Spleen (tissue), 11 donors: Measurements from ENCODE around the gene MICAL3. TPM values are rescaled to one million over a fixed set of nuclear protein-coding genes. Genes with fewer than 3 reads are reported as not detected.

ENCODE experiments used
- DNase-seq: peaks from one replicate; pipeline ENCODE4 v3.0.0-alpha.2; 2020
- H3K27ac ChIP-seq, 8 donors: fragments of 200-600 bp; sonication (generic) in 7 of 8; 1 replicate in 4 of 8; 2 replicates in 4 of 8; pipeline versions ENCODE4 v1.5.0 to v1.8.0; 2016 to 2021; ENCODE audit warnings: inconsistent platforms in 4 of 8, mild to moderate bottlenecking in 4 of 8, moderate library complexity in 1 of 8
- H3K27me3 ChIP-seq, 7 donors: fragments of 200-600 bp; sonication (generic) in 6 of 7; replicated peaks in 1 of 7; 1 replicate in 4 of 7; 2 replicates in 3 of 7; pipeline versions ENCODE4 v1.5.0 to v1.8.0; 2016 to 2021; ENCODE audit warnings: inconsistent platforms in 3 of 7, mild to moderate bottlenecking in 1 of 7
- H3K36me3 ChIP-seq, 6 donors: fragments of 200-600 bp; sonication (generic) in 5 of 6; 1 replicate in 4 of 6; 2 replicates in 2 of 6; pipeline versions ENCODE4 v1.5.0 to v1.8.0; 2016 to 2021; ENCODE audit warnings: inconsistent platforms in 2 of 6
- H3K4me1 ChIP-seq, 6 donors: fragments of 200-600 bp; sonication (generic) in 5 of 6; 1 replicate in 3 of 6; 2 replicates in 3 of 6; pipeline versions ENCODE4 v1.5.0 to v1.8.0; 2016 to 2021; ENCODE audit warnings: inconsistent platforms in 3 of 6
- H3K4me3 ChIP-seq, 8 donors: fragments of 200-600 bp; sonication (generic) in 7 of 8; 1 replicate in 4 of 8; 2 replicates in 4 of 8; pipeline versions ENCODE4 v1.5.0 to v1.8.0; 2016 to 2021; ENCODE audit warnings: inconsistent platforms in 4 of 8, mild to moderate bottlenecking in 4 of 8, moderate library complexity in 2 of 8
- H3K9me3 ChIP-seq, 8 donors: fragments of 200-600 bp; sonication (generic) in 7 of 8; 1 replicate in 4 of 8; 2 replicates in 4 of 8; pipeline versions ENCODE4 v1.5.0 to v1.8.0; 2016 to 2021; ENCODE audit warnings: inconsistent platforms in 4 of 8
- CTCF ChIP-seq, 11 experiments: fragments of 200-600 bp in 7 of 11; fragments of 450-650 bp in 4 of 11; sonication (generic) in 4 of 11; IDR thresholded peaks in 8 of 11; conservative IDR thresholded peaks in 3 of 11; 1 replicate in 7 of 11; 2 replicates in 4 of 11; pipeline versions ENCODE4 v1.4.0 to v1.8.0; 2016 to 2021; ENCODE audit warnings: antibody characterized with exemption in 11 of 11, inconsistent platforms in 4 of 11, mild to moderate bottlenecking in 1 of 11
- POLR2A ChIP-seq, 3 donors: fragments of 450-650 bp; IDR thresholded peaks; one replicate each; pipeline ENCODE4 v1.5.1; 2017; ENCODE audit warnings: antibody characterized with exemption in 3 of 3, mild to moderate bottlenecking in 1 of 3
- POLR2AphosphoS5 ChIP-seq, 3 donors: sonication (generic); formaldehyde crosslinking; IDR thresholded peaks; one replicate each; pipeline ENCODE4 v1.5.1; 2017; ENCODE audit warnings: antibody characterized with exemption in 3 of 3
- WGBS, 5 donors: extraction: QIAGEN DNeasy Blood & Tissue Kit in 3 of 5; methylation state at CpG; one replicate each; pipeline versions ENCODE4 v1.1.5 to v1.1.7; 2013 to 2018; 5-methylcytosine and 5-hydroxymethylcytosine counted together
- intact Hi-C: fragments of 100-400 bp; cut with DNase I; formaldehyde crosslinking; loops from one replicate; pipeline ENCODE4 v1.15.0; 2023; ENCODE audit warnings: low total_unique reads
- polyA plus RNA-seq, 3 donors: library from polyadenylated mRNA; stranded (reverse); fragments of 200-250 nt; gene quantifications; one replicate each; pipeline ENCODE4 v1.2.1, GENCODE V29; 2013
- total RNA-seq, 7 donors: library from RNA; depleted of rRNA in 3 of 7; stranded (reverse); fragments of >200 nt in 3 of 7; fragmentation: NEBNext Ultra II Directional in 4 of 7; extraction: Animal tissue kit (Norgen Biotek cat#: 25700) in 4 of 7; gene quantifications; one replicate each; pipeline versions ENCODE4 v1.1.0 to v1.2.1, GENCODE V29; 2016 to 2021
- donor health status: healthy with polysubstance abuse.
- donor health status: DM: no; HTN: no; CAD: no; lungs with moderate emphysema.
- donor health status: DM: no; HTN: no; CAD: no.
- donor health status: Bipolar disorder and iron deficiency.
- donor health status: healthy.
- donor health status: DM: no; HTN: no; CAD: no.
- donor health status: DM: yes; HTN: yes; CAD: no.

The MICAL3 gene
- total and polyA plus RNA-seq, 10 donors = 2.6 to 133 (median 75.2) TPM

GRCh38 chr22:18059094-18059417 is 34.7 kb upstream of the MICAL3 start:
- H3K36me3 ChIP-seq = no peaks in the 10 kb centered on the region
- H3K9me3 ChIP-seq = no peaks in the 10 kb centered on the region
- no peak for TF ChIP-seq CTCF (IDR thresholded peaks at IDR 0.05 in 8 of 11, conservative IDR thresholded peaks at IDR 0.05 in 3 of 11)
- no peak for TF ChIP-seq POLR2A (IDR thresholded peaks at IDR 0.05)
- intact Hi-C loops = no loop called here
- H3K27me3 ChIP-seq = no peaks in the 10 kb centered on the region
- H3K4me3 ChIP-seq = no peak overlapping the region
- peak; percentile 12 for DNase-seq
- H3K4me1 ChIP-seq = peaks cover 8 to 77% (median 40%) of the 10 kb centered on the region in 6 donors
- WGBS, 5 donors = 76 to 84% (median 80%) methylated on average over 5 of the region's 5 CpGs
- peak overlapping the region in 2 of 8 donors; percentile 85 to 88 for H3K27ac ChIP-seq

DNA sequence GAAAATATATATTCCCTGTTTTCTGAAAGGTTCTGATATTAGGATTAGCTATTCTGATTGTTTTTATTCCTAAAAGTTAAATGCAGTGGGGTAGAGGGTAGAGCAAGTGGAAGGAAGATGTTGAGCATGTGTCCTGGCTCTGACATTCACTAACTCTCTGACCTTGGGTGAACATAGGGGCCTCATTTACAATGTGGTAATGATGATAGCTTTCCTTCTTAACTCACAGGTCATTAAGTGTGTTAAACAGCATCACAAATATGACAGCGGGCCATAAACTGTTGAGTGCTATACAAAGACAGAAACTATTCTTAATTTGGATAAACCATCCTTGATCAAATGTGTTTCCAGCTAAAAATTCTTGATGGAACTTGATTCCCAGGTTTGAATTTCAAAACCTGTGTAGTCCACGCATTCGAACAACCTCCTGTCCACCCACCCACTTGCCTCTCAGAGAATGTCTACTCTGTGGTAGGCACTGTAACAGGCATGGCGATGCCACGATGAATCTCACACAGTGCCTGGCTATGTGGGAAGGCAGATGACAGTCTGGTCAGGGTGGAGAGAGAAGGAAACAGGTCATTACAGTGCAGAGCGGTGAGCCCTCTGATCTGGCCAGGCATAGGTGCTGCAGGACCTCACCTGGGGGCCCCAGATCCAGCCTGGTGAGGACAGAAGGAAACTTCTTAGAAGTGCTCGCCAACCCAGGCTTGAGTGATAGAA is 34.2 kb upstream of the MICAL3 start:
- TF ChIP-seq POLR2A (IDR thresholded peaks at IDR 0.05) = no peak
- TF ChIP-seq CTCF (IDR thresholded peaks at IDR 0.05 in 8 of 11, conservative IDR thresholded peaks at IDR 0.05 in 3 of 11) = no peak
- TF ChIP-seq POLR2AphosphoS5 (IDR thresholded peaks at IDR 0.05) = no peak
- no peak overlapping the region for H3K4me3 ChIP-seq
- no peaks in the 10 kb centered on the region for H3K36me3 ChIP-seq
- H3K27ac ChIP-seq = peak overlapping the region in 7 of 8 donors; percentile 73 to 88 (median 82)
- WGBS, 5 donors = 80 to 95% (median 95%) methylated on average over 7 of the region's 7 CpGs
- no peaks in the 10 kb centered on the region for H3K9me3 ChIP-seq
- intact Hi-C loops = no loop called here
- no peaks in the 10 kb centered on the region for H3K27me3 ChIP-seq
- peaks cover 8 to 75% (median 40%) of the 10 kb centered on the region in 6 donors for H3K4me1 ChIP-seq
- DNase-seq = peak; percentile 44

DNA sequence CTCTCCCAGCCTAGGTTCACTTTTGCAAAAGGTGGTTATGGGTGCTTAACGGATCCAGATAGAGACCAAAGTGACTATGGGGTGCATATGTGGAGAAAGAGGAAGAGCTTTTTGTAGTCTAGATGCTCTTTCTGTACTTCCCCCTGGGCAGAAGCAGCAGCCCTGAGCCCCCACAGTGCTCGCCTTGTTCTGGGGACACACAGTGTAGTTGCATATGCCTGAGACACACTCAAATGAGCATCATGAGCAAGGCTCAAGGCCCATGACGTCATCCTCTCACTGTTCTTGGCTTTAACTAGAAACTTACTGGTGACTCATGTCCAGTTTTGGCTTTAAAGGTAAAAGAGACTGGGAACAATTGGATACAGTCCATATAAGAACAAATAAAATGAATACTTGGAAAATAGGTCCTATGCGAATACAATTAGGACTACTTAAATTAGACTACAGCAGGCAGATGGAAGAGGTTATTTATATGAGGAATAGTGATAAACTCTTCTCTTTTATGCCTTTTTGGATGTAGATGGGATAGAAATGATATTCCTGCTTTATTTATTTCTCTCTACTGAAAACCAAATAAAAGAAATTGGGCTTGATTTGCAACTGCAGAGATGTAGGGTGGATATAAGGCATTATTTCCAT is 33.3 kb upstream of the MICAL3 start:
- peak in 1 of 3 donors; percentile 16 for TF ChIP-seq POLR2A (IDR thresholded peaks at IDR 0.05)
- TF ChIP-seq POLR2AphosphoS5 (IDR thresholded peaks at IDR 0.05) = peak in 2 of 3 donors; percentile 48 to 72
- no peak for TF ChIP-seq CTCF (IDR thresholded peaks at IDR 0.05 in 8 of 11, conservative IDR thresholded peaks at IDR 0.05 in 3 of 11)
- H3K27ac ChIP-seq = peak overlapping the region; percentile 24 to 88 (median 80)
- peak overlapping the region in 1 of 8 donors; percentile 24 for H3K4me3 ChIP-seq
- no peaks in the 10 kb centered on the region for H3K27me3 ChIP-seq
- WGBS, 5 donors = 58 to 65% (median 62%) methylated on average over 4 of the region's 4 CpGs
- intact Hi-C loops = no loop called here
- H3K9me3 ChIP-seq = no peaks in the 10 kb centered on the region
- no peaks in the 10 kb centered on the region for H3K36me3 ChIP-seq
- peaks cover 8 to 67% (median 38%) of the 10 kb centered on the region in 6 donors for H3K4me1 ChIP-seq
- DNase-seq = peak; percentile 88

DNA sequence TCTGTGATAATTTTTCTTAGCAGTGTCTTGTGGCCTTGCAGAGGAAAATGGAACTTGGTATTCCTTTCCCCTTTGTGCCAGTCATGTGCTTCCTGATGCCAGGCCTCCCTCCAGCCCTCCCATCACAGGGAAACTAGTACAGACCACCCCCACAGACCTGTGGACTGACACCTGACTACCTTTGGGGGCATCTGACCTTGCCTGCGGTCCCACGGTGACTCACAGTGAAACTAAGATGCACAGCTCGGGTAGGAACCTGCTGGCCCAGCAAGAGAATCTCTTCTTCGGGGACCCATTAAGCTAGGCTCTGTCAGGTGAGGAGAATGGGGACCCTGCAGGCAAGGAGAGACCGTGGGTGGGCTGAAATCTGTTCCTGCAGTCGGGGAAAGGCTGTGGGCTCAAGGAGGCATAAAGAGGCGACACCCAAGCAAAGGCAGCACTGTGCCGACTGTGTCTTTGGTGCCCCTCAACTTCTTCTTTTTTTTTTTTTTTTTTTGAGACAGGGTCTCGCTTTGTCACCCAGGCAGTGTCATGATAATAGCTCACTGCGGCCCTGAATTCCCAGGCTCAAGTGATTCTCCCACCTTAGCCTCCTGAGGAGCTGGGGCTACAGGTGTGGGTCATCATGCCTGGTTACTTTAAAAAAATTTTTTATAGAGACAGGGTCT is 32.6 kb upstream of the MICAL3 start:
- peak overlapping the region; percentile 24 to 88 (median 80) for H3K27ac ChIP-seq
- H3K9me3 ChIP-seq = no peaks in the 10 kb centered on the region
- WGBS, 5 donors = 58 to 66% (median 62%) methylated on average over 10 of the region's 10 CpGs
- intact Hi-C loops = no loop called here
- peaks cover 8 to 61% (median 35%) of the 10 kb centered on the region in 6 donors for H3K4me1 ChIP-seq
- peak overlapping the region in 1 of 8 donors; percentile 24 for H3K4me3 ChIP-seq
- no peaks in the 10 kb centered on the region for H3K27me3 ChIP-seq
- no peaks in the 10 kb centered on the region for H3K36me3 ChIP-seq
- peak; percentile 87 for DNase-seq
- TF ChIP-seq POLR2AphosphoS5 (IDR thresholded peaks at IDR 0.05) = peak in 1 of 3 donors; percentile 31
- no peak for TF ChIP-seq CTCF (IDR thresholded peaks at IDR 0.05 in 8 of 11, conservative IDR thresholded peaks at IDR 0.05 in 3 of 11)
- TF ChIP-seq POLR2A (IDR thresholded peaks at IDR 0.05) = no peak
